Astrocyte (in vitro differentiated cells and primary cell): Measurements from ENCODE around the gene DNAJC13.

ENCODE experiments used
- EZH2 ChIP-seq: IDR thresholded peaks from 2 replicates; pipeline ENCODE4 v1.6.1; 2012; ENCODE audit warnings: mild to moderate bottlenecking, low read length, inconsistent platforms; ENCODE audit not compliant: insufficient read depth
- TF ChIP-seq, protein P1 (sequence below): IDR thresholded peaks from 2 replicates; pipeline ENCODE4 v1.5.1; 2011; ENCODE audit warnings: low read depth, mild to moderate bottlenecking, inconsistent platforms, low read length, moderate library complexity; ENCODE audit not compliant: insufficient read depth

GRCh38 chr3:132553826-132554225 is 136.5 kb downstream of the DNAJC13 start:
- TF ChIP-seq, protein P1, sequence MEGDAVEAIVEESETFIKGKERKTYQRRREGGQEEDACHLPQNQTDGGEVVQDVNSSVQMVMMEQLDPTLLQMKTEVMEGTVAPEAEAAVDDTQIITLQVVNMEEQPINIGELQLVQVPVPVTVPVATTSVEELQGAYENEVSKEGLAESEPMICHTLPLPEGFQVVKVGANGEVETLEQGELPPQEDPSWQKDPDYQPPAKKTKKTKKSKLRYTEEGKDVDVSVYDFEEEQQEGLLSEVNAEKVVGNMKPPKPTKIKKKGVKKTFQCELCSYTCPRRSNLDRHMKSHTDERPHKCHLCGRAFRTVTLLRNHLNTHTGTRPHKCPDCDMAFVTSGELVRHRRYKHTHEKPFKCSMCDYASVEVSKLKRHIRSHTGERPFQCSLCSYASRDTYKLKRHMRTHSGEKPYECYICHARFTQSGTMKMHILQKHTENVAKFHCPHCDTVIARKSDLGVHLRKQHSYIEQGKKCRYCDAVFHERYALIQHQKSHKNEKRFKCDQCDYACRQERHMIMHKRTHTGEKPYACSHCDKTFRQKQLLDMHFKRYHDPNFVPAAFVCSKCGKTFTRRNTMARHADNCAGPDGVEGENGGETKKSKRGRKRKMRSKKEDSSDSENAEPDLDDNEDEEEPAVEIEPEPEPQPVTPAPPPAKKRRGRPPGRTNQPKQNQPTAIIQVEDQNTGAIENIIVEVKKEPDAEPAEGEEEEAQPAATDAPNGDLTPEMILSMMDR = no peak
- no peak for TF ChIP-seq EZH2
